DND-41 (cell line): ENCODE data around the gene CMTM7.

Experiments
- ATAC-seq: fragments of 200-7000 bp; cut with Tn5 transposase; 3 replicates; pipeline ENCODE4 v1.9.1; 2021; ENCODE audit warnings: low read depth; ENCODE audit not compliant: insufficient read depth
- DNase-seq: peaks from one replicate; pipeline ENCODE4 v3.0.0-alpha.2; 2020
- H2AFZ ChIP-seq: 2 replicates; pipeline ENCODE4 v1.6.0; 2012; ENCODE audit warnings: low read depth, low read length
- H3K27ac ChIP-seq: 2 replicates; pipeline ENCODE4 v1.5.1; 2012; ENCODE audit warnings: low read length, inconsistent platforms
- H3K27me3 ChIP-seq: fragments of 200-600 bp; sonication (generic); 2 replicates; pipeline ENCODE4 v1.6.0; 2012; ENCODE audit warnings: low read length, mild to moderate bottlenecking, inconsistent platforms; ENCODE audit not compliant: insufficient read depth, poor library complexity
- H3K36me3 ChIP-seq: 2 replicates; pipeline ENCODE4 v1.5.1; 2012; ENCODE audit warnings: low read length, inconsistent platforms; ENCODE audit not compliant: insufficient read depth
- H3K4me1 ChIP-seq: 2 replicates; pipeline ENCODE4 v1.5.1; 2012; ENCODE audit warnings: mild to moderate bottlenecking, low read length; ENCODE audit not compliant: insufficient read depth
- H3K4me2 ChIP-seq: 2 replicates; pipeline ENCODE4 v1.6.0; 2012; ENCODE audit warnings: mild to moderate bottlenecking, moderate library complexity, low read length, inconsistent platforms; ENCODE audit not compliant: insufficient read depth
- H3K4me3 ChIP-seq, 2 experiments: fragments of 200-600 bp in 1 of 2; shearing (Covaris generic) in 1 of 2; 2 replicates each; pipeline ENCODE4 v1.5.1; 2012 to 2016; ENCODE audit warnings: inconsistent platforms in 2 of 2, low read length in 2 of 2, mild to moderate bottlenecking in 2 of 2, low read depth in 1 of 2, moderate library complexity in 1 of 2
- H3K79me2 ChIP-seq: 2 replicates; pipeline ENCODE4 v1.6.0; 2012; ENCODE audit warnings: low read length, inconsistent platforms; ENCODE audit not compliant: insufficient read depth
- H3K9ac ChIP-seq: 2 replicates; pipeline ENCODE4 v1.6.0; 2012; ENCODE audit warnings: low read depth, mild to moderate bottlenecking, inconsistent platforms, low read length, moderate library complexity
- H3K9me3 ChIP-seq: 2 replicates; pipeline ENCODE4 v1.5.1; 2012; ENCODE audit warnings: low read length, moderate library complexity, mild to moderate bottlenecking, inconsistent platforms; ENCODE audit not compliant: insufficient read depth, severe bottlenecking
- H4K20me1 ChIP-seq: 2 replicates; pipeline ENCODE4 v1.6.0; 2012; ENCODE audit warnings: low read length; ENCODE audit not compliant: insufficient read depth
- CTCF ChIP-seq: IDR thresholded peaks from 2 replicates; pipeline ENCODE4 v1.5.1; 2012; ENCODE audit warnings: borderline replicate concordance, low read length, moderate library complexity, mild to moderate bottlenecking; ENCODE audit not compliant: poor library complexity, severe bottlenecking; ENCODE audit errors: extremely low read depth
- EZH2 ChIP-seq: IDR thresholded peaks from 3 replicates; pipeline ENCODE4 v1.6.1; 2012; ENCODE audit warnings: borderline replicate concordance, low read depth, mild to moderate bottlenecking, moderate library complexity, low read length, inconsistent platforms; ENCODE audit not compliant: severe bottlenecking

CMTM7 gene

GRCh38 chr3:32359766-32360492 lies 31.7 kb upstream of the CMTM7 start:
- Histone ChIP-seq H3K4me3 (no peak overlapping the region), H3K4me2 (no peak overlapping the region), H3K4me1 (no peaks in the 10 kb centered on the region), H3K79me2 (no peaks in the 10 kb centered on the region), H3K27ac (no peak overlapping the region), H3K9ac (no peak overlapping the region), H2AFZ (no peak overlapping the region), H3K9me3 (no peaks in the 10 kb centered on the region), H3K36me3 (no peaks in the 10 kb centered on the region), H3K27me3 (no peaks in the 10 kb centered on the region), H4K20me1 (no peaks in the 10 kb centered on the region)
- TF ChIP-seq CTCF (no peak), EZH2 (no peak)
- no peak for ATAC-seq
- no peak for DNase-seq

- no peak for TF ChIP-seq EZH2
- no peak for TF ChIP-seq CTCF
- no peak for DNase-seq
- no peak overlapping the region for H3K4me3 ChIP-seq
- H3K4me2 ChIP-seq: no peak overlapping the region
- H3K9ac ChIP-seq: no peak overlapping the region
- H3K27ac ChIP-seq: no peak overlapping the region
- H3K27me3 ChIP-seq: no peaks in the 10 kb centered on the region
- no peaks in the 10 kb centered on the region for H3K9me3 ChIP-seq
- no peaks in the 10 kb centered on the region for H3K4me1 ChIP-seq
- no peaks in the 10 kb centered on the region for H3K36me3 ChIP-seq
- no peak for ATAC-seq
- no peak overlapping the region for H2AFZ ChIP-seq
- H4K20me1 ChIP-seq: no peaks in the 10 kb centered on the region
- no peaks in the 10 kb centered on the region for H3K79me2 ChIP-seq
These were observed 31.2 kb upstream of the CMTM7 start for GRCh38 chr3:32360493-32360827.

- TF ChIP-seq EZH2 (no peak), CTCF (no peak)
These were observed 24.8 kb upstream of the CMTM7 start for GRCh38 chr3:32366638-32367397.

More at GRCh38 chr3:32366638-32367397, 24.8 kb upstream of the CMTM7 start:
- no peaks in the 10 kb centered on the region for H3K9me3 ChIP-seq
- H3K27me3 ChIP-seq: no peaks in the 10 kb centered on the region
- H3K4me3 ChIP-seq: no peak overlapping the region
- peak overlapping the region; percentile 84 for H3K27ac ChIP-seq
- H3K4me1 ChIP-seq: peaks cover 49% of the 10 kb centered on the region
- H3K79me2 ChIP-seq: no peaks in the 10 kb centered on the region
- DNase-seq: peak; percentile 67
- H3K9ac ChIP-seq: peak overlapping the region; percentile 40
- no peaks in the 10 kb centered on the region for H4K20me1 ChIP-seq
- no peaks in the 10 kb centered on the region for H3K36me3 ChIP-seq
- H2AFZ ChIP-seq: no peak overlapping the region
- peak; percentile 73 for ATAC-seq
- H3K4me2 ChIP-seq: peak overlapping the region; percentile 36; the same call in 1 of the 2 replicates
